RWPE1 (cell line): ENCODE measurements around the gene HRH2.

Experiments
- CTCF ChIA-PET: fragments of 350-600 bp; sonication (Branson Sonifier 250); formaldehyde crosslinking; extraction: SDS; loops from one replicate; lab custom pipeline; 2021; lab: Yijun Ruan, JAX
- POLR2A ChIA-PET: fragments of 400-600 bp; formaldehyde crosslinking; extraction: SDS; loops from one replicate; lab custom pipeline; 2020; ENCODE audit warnings: antibody characterized with exemption; ENCODE audit not compliant: low non-redundant PET; lab: Yijun Ruan, JAX
- DNase-seq: peaks from one replicate; pipeline ENCODE4 v3.0.0; 2012; ENCODE audit warnings: low spot score
- H3K27ac ChIP-seq: fragments of 450-650 bp; 2 replicates; pipeline ENCODE4 v1.5.1; 2017
- TF ChIP-seq, protein P1 (sequence below): fragments of 450-650 bp; conservative IDR thresholded peaks from 2 replicates; pipeline ENCODE4 v1.5.1; 2017; ENCODE audit warnings: low read depth, mild to moderate bottlenecking

Gene HRH2

DNA sequence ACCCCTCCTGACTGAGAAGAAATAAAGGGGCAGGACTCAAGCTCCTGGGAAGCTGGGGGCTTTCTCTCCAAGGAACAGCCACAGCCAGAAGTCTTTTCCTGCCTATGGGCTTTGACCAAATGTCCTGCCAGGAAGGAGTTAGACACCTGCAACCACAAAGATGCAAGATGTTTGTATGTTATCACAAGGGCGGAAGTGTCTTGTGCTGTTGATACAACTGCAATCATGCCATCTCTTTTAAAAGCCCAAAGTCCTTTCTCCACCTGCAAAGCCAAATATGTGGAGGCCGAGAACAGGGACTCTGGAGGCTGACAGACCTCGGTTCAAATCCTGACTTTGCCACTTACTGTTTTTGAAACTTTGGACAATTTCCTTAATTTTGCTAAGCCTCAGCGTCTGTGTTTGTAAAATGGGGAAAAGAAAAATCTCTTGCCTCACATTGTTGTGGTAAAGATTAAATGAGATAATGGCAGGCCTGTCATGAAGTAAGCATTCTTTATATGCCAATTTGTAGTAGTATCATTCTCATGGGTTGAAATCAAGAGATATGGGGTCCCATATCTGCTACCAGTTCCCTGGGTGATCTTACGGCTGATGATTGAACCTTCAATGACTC is 17.0 kb downstream of the HRH2 start:
- ChIA-PET CTCF (interaction anchor here (1.5 kb wide), 1 partner anchor 141 kb away, joined by 5 read pairs; no protein-coding TSS in a partner anchor), POLR2A (no interaction called here)
- no peak for DNase-seq
- TF ChIP-seq, protein P1, sequence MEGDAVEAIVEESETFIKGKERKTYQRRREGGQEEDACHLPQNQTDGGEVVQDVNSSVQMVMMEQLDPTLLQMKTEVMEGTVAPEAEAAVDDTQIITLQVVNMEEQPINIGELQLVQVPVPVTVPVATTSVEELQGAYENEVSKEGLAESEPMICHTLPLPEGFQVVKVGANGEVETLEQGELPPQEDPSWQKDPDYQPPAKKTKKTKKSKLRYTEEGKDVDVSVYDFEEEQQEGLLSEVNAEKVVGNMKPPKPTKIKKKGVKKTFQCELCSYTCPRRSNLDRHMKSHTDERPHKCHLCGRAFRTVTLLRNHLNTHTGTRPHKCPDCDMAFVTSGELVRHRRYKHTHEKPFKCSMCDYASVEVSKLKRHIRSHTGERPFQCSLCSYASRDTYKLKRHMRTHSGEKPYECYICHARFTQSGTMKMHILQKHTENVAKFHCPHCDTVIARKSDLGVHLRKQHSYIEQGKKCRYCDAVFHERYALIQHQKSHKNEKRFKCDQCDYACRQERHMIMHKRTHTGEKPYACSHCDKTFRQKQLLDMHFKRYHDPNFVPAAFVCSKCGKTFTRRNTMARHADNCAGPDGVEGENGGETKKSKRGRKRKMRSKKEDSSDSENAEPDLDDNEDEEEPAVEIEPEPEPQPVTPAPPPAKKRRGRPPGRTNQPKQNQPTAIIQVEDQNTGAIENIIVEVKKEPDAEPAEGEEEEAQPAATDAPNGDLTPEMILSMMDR, result no peak
- H3K27ac ChIP-seq, result no peak overlapping the region

DNA sequence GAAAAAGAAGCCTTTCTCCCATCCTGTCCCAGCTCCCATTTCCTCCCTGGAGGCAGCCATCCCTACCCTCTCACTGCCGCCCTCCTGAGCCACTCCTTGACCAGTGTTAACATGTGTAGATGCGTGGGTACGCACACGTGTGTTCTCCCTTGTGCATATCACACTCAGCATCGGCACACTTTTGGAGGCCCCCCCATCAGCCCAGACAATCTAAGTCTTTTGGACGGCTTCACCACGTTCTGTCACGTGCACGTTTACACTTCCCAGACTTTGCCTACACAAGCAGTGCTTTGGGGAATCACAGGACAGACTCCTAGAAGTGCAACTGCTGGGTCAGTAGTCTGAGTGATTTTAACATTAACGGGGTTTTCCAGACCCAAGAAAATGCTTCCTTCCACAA is 18.0 kb downstream of the HRH2 start:
- DNase-seq, result no peak
- H3K27ac ChIP-seq, result no peak overlapping the region
- TF ChIP-seq, protein P1, result no peak
- CTCF ChIA-PET, result interaction anchor here (1.5 kb wide), 1 partner anchor 142 kb away, joined by 5 read pairs; no protein-coding TSS in a partner anchor
- POLR2A ChIA-PET, result no interaction called here

DNA sequence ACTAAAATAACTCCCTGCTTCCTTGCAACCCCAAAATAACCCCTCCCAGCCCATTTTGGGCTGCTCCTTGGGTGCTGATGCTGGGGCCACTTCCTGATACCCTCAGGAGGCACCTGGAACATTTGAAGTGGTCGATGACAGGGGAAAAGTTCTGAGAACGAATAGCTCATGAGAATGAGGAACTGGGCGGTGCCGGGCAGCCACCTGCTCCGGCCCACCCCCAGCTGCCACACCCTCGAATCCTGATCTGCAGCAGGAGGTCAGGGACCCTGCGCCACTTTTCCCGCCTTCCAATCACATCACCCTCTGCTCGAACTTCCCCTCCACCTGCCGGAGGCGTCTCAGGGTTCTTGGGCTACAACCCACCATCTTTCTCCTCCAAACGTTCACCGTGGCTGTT is 19.7 kb downstream of the HRH2 start:
- DNase-seq, result no peak
- TF ChIP-seq, protein P1, result no peak
- POLR2A ChIA-PET, result no interaction called here
- no peak overlapping the region for H3K27ac ChIP-seq
- CTCF ChIA-PET, result interaction anchor here (0.5 to 0.6 kb wide), 3 partner anchors 46 to 643 kb away, joined by 3 to 5 read pairs (median 5); no protein-coding TSS in a partner anchor

DNA sequence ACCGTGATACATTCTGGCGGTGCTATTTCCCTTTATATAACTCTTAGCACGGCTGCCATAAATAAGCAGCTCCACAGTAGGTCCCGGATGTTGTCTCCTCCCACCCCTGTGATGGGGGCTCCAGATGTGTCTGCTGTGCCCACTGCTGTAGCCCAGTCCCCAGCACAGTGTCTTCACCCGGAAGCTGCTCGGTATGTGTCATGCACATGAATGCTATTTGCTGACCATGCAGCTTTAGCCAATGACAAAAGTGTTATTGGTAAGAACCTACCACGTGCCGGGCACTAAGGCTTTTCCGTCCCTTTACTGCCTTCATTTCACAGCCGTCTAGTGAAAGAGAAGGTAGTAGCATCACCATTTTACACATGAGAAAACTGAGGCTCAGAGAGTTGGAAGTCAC is 20.2 kb downstream of the HRH2 start:
- no peak overlapping the region for H3K27ac ChIP-seq
- ChIA-PET POLR2A (no interaction called here), CTCF (interaction anchor here (0.6 to 0.7 kb wide), 2 partner anchors 23 to 51 kb away, joined by 3 read pairs; no protein-coding TSS in a partner anchor)
- DNase-seq, result no peak
- TF ChIP-seq, protein P1, result no peak

DNA sequence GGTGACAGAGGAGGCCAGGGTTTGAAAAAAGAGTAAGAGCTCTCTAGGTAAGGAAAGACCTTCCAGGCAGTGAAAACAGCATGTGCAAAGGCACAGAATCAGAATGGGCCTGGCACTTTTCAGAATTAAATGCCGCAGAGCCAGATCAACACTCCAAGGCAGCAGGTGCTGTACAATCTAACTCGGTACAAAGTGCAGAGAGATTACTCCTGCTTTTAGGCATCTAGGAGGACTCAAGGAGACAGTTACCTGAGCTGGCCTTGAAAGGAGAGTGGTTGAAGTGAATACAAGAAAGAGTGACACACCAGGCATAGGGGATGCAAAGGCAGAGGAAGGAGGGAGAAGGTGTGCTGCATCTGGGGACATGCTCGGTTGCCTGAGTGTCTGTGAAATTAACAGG is 21.5 kb downstream of the HRH2 start:
- TF ChIP-seq, protein P1, result no peak
- POLR2A ChIA-PET, result no interaction called here

DNA sequence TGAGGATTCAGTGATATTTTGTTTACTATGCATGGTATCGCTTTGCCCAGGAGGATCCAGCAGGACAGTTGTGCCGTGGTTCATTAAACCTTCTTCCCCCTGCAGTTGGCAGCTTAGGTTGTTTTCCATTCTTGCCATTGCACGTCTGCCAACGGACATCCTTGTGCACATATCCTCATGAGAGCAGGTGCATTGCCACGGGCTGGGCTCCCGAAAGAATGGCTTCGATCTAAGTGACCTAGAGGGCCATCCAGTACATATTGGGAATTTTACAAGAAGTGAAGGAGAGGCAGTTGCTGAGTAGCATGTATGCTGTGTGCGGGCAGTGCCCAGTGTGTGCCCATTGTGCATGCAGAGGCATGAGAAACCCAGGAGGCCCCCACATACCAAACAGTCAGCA is 22.1 kb downstream of the HRH2 start:
- CTCF ChIA-PET, result interaction anchor here (0.6 kb wide), 2 partner anchors 384 to 692 kb away, joined by 3 to 4 read pairs; no protein-coding TSS in a partner anchor

More for the DNA sequence above, 21.5 kb downstream of the HRH2 start:
- CTCF ChIA-PET, result interaction anchor here (0.5 to 0.6 kb wide), 2 partner anchors 21 to 693 kb away, joined by 3 to 4 read pairs; no protein-coding TSS in a partner anchor
- no peak for DNase-seq
- no peak overlapping the region for H3K27ac ChIP-seq

More for the DNA sequence above, 22.1 kb downstream of the HRH2 start:
- TF ChIP-seq, protein P1, result no peak
- POLR2A ChIA-PET, result no interaction called here
- no peak for DNase-seq
- H3K27ac ChIP-seq, result no peak overlapping the region
